HPDE6-E6E7 (cell line): ENCODE measurements around the gene TKTL2.
"Not testable (repeated sequence)": the region's sequence is repeated elsewhere in the genome, so short reads cannot be mapped to it uniquely, and the experiment has no call there.

Source experiments
- DNase-seq: peaks from one replicate; pipeline ENCODE4 v3.0.0; 2011; ENCODE audit warnings: missing footprints; ENCODE audit errors: extremely low spot score

Gene TKTL2

DNA sequence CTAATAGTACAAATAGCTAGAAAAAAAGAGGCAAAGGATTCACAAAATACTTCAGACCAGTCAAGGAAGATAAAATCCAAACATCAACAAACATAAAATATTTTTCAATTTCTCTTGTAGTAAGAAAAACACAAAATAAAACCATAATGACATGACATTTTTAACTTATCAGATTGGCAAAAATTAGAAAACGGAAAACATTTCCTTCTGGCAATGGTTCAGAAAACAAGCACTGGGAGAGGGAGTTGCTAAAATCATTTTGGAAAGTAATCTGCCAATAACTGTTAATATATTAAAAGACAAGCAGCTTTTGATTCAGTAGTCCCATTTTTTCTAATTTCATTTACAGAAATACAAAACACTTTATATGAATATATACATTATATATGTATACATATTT lies 26.1 kb downstream of the TKTL2 start:
- DNase-seq, result no peak

DNA sequence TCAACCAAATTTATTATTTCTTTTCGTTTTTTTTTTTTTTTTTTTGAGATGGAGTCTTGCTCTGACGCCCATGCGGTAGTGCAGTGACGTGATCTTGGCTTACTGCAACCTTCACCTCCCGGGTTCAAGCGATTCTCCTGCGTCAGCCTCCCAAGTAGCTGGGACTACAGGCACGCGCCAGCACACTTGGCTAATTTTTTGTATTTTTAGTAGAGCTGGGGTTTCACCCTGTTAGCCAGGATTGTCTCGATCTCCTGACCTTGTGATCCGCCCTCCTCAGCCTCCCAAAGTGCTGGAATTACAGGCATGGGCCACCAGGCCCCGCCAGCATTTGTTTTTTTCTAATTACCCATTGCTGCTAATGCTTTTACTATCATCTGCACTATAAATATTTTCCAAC lies 26.5 kb downstream of the TKTL2 start:
- DNase-seq, result not testable (repeated sequence)

DNA sequence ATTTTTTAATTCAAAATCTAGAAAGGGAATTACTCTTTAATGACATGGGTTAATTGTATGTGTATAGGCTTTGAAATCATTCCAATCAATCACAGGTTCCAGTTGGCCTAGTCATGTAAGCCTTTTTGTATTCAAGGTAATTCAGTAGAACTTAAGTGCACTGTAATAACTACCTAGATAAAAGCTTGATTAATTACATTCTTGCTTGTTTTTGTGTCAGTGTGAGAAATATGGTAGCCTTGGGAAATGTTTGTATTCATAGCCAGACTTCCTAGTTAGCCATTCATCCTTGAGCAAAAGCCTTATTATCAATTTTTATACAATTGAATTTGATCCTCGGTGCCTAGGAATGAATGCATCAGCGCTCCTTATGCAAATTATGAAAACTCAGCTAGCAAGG lies 33.5 kb downstream of the TKTL2 start:
- no peak for DNase-seq
